HG03045 (cell line): ENCODE data around the gene CYTH3.

Experiments
- ATAC-seq: cut with Tn5 transposase; IDR thresholded peaks from one replicate; pipeline ENCODE4 v1.9.1; 2021; ENCODE audit warnings: mild to moderate bottlenecking, moderate library complexity; ENCODE audit not compliant: unreplicated experiment

The CYTH3 gene

GRCh38 chr7:6167587-6168476, 104.6 kb downstream of the CYTH3 start:
- no peak for ATAC-seq

GRCh38 chr7:6167004-6167551, 105.3 kb downstream of the CYTH3 start:
- no peak for ATAC-seq

GRCh38 chr7:6166443-6166891, 106.0 kb downstream of the CYTH3 start:
- ATAC-seq = no peak

GRCh38 chr7:6165521-6166320, 106.7 kb downstream of the CYTH3 start:
- ATAC-seq = no peak

GRCh38 chr7:6165075-6165474, 107.3 kb downstream of the CYTH3 start:
- no peak for ATAC-seq

GRCh38 chr7:6164491-6164890, 107.9 kb downstream of the CYTH3 start:
- no peak for ATAC-seq

GRCh38 chr7:6164010-6164409, 108.4 kb downstream of the CYTH3 start:
- ATAC-seq = no peak

- no peak for ATAC-seq
Measured at GRCh38 chr7:6163402-6163801, 109.0 kb downstream of the CYTH3 start.

GRCh38 chr7:6162650-6163366, 109.6 kb downstream of the CYTH3 start:
- ATAC-seq = no peak

GRCh38 chr7:6162331-6162620, 110.1 kb downstream of the CYTH3 start:
- no peak for ATAC-seq

- ATAC-seq = peak; percentile 43
Measured at GRCh38 chr7:6161463-6162330, 110.7 kb downstream of the CYTH3 start.

- ATAC-seq = no peak
Measured at GRCh38 chr7:6160191-6160623, 112.2 kb downstream of the CYTH3 start.

- no peak for ATAC-seq
Measured at GRCh38 chr7:6159524-6160031, 112.8 kb downstream of the CYTH3 start.

GRCh38 chr7:6159097-6159483, 113.3 kb downstream of the CYTH3 start:
- ATAC-seq = no peak

GRCh38 chr7:6158424-6159096, 113.9 kb downstream of the CYTH3 start:
- ATAC-seq = no peak

GRCh38 chr7:6157685-6158423, 114.6 kb downstream of the CYTH3 start:
- ATAC-seq = no peak

GRCh38 chr7:6156734-6157133, 115.7 kb downstream of the CYTH3 start:
- ATAC-seq = no peak

- ATAC-seq = no peak
Measured at GRCh38 chr7:6155596-6155995, 116.8 kb downstream of the CYTH3 start.
